HG03045 (cell line): ENCODE results near the gene NPW.

Source experiments
- ATAC-seq: cut with Tn5 transposase; IDR thresholded peaks from one replicate; pipeline ENCODE4 v1.9.1; 2021; ENCODE audit warnings: mild to moderate bottlenecking, moderate library complexity; ENCODE audit not compliant: unreplicated experiment

NPW gene

GRCh38 chr16:1984347-1985225, 35.0 kb upstream of the NPW start:
- ATAC-seq = peak; percentile 15

- ATAC-seq = no peak
Observed at GRCh38 chr16:1985466-1986150, 34.0 kb upstream of the NPW start.

GRCh38 chr16:1987198-1987597, 32.4 kb upstream of the NPW start:
- no peak for ATAC-seq

GRCh38 chr16:1989209-1990100, 30.1 kb upstream of the NPW start, which contains the start of gene SYNGR3:
TSS of gene SYNGR3 (plus strand) at chr16:1989970. CDS start at chr16:1990103, 133 bp downstream.
- no peak for ATAC-seq

- no peak for ATAC-seq
Observed at GRCh38 chr16:1990101-1990350, 29.6 kb upstream of the NPW start.

- no peak for ATAC-seq
Observed at GRCh38 chr16:1990351-1991134, 29.0 kb upstream of the NPW start.

GRCh38 chr16:1991135-1991551, 28.4 kb upstream of the NPW start:
- no peak for ATAC-seq

- ATAC-seq = no peak
Observed at GRCh38 chr16:1991588-1991947, 28.0 kb upstream of the NPW start.

GRCh38 chr16:1991948-1992703, 27.5 kb upstream of the NPW start:
- ATAC-seq = peak; percentile 50

- ATAC-seq = peak; percentile 7
Observed at GRCh38 chr16:1992704-1993317, 26.8 kb upstream of the NPW start.

GRCh38 chr16:1993731-1994131, 25.9 kb upstream of the NPW start:
- ATAC-seq = no peak

- ATAC-seq = no peak
Observed at GRCh38 chr16:1997494-1998359, 21.9 kb upstream of the NPW start.

GRCh38 chr16:1998360-1998835, 21.2 kb upstream of the NPW start:
- no peak for ATAC-seq

- no peak for ATAC-seq
Observed at GRCh38 chr16:1998852-1999801, 20.5 kb upstream of the NPW start.

GRCh38 chr16:1999866-2000514, 19.6 kb upstream of the NPW start:
- ATAC-seq = no peak

GRCh38 chr16:2001035-2001434, 18.6 kb upstream of the NPW start:
- ATAC-seq = no peak
